Suppressor macrophage treated with lipopolysaccharide for 4 hours (primary cell): ENCODE results near the gene MAST4.

ENCODE experiments used
- DNase-seq: peaks from one replicate; pipeline ENCODE4 v3.0.0-alpha.2; 2020

MAST4 gene

DNA sequence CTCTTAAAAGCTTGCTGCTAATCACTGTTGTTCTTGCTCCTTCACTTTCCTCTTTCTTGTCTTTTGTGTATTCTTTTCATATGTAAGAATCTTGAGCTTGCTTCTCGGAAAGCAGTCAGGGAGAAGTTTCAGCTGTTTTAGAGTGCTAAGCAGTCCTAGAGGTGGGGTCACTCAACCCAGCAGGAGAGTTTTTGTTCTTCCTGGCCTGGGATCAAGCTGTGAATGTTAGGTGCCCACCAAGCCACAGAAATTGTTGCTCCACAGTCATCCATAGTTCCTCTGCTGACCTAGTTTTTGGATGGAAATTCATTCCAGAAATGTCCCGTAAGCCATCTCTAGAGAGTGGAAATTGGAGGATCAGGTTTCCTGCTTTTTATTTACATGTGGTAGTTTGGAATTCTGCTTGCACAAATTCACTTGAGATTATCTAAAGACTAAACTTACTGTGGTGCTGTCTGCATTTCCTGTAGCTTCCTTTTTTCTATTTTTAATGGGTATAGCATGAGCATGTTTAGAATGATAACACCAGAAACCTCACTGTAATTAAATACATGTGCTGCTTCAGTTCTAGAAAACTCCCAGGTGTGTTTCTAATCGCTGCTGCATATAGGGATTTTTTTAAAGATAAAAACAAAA is 108.7 kb downstream of the MAST4 start:
- no peak for DNase-seq

DNA sequence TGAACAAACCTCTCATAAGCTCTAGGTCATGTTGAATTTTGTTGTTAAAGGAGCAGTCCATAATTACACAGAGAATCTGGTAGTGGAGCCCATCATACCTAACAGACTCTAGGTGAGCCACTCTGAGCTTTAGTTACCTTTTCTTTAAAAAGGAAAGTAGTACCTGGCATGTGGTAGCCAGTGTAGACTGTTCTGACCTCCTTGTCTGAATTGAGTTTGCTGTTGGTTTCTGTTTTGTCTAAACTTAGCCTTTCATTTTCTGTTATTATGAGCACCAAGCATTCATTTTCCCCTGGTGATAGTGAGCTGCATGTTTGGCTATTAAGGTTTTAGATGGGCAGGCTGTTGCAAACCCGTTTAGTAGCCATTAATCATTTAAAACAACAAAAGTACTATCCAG is 112.2 kb downstream of the MAST4 start:
- no peak for DNase-seq

DNA sequence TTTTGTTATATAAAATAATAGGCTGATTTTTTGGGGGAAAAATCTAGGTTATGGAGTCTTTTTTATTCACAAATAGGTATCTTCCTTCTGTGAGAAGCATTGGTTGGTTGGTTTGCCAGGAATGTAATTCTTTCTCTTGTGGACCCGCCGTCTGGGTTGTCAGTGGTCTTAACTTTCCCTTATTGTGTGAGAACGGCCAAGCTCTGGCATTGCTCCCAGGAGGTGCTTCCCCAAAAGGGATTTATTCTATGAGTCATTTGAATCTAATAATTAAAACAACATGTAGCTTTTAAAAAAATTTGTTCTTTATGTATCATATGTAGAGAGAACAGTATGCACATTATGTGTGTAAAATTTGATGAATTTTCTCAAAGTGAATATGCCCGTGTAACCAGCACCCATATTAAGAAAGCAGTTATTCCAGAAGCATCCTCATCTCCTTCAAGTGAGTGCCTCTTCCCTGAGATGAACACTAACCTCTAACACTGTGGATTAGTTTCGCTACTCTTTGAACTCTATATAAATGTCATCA is 114.4 kb downstream of the MAST4 start:
- DNase-seq = no peak

GRCh38 chr5:66713998-66714397 is 117.8 kb downstream of the MAST4 start:
- DNase-seq = no peak

DNA sequence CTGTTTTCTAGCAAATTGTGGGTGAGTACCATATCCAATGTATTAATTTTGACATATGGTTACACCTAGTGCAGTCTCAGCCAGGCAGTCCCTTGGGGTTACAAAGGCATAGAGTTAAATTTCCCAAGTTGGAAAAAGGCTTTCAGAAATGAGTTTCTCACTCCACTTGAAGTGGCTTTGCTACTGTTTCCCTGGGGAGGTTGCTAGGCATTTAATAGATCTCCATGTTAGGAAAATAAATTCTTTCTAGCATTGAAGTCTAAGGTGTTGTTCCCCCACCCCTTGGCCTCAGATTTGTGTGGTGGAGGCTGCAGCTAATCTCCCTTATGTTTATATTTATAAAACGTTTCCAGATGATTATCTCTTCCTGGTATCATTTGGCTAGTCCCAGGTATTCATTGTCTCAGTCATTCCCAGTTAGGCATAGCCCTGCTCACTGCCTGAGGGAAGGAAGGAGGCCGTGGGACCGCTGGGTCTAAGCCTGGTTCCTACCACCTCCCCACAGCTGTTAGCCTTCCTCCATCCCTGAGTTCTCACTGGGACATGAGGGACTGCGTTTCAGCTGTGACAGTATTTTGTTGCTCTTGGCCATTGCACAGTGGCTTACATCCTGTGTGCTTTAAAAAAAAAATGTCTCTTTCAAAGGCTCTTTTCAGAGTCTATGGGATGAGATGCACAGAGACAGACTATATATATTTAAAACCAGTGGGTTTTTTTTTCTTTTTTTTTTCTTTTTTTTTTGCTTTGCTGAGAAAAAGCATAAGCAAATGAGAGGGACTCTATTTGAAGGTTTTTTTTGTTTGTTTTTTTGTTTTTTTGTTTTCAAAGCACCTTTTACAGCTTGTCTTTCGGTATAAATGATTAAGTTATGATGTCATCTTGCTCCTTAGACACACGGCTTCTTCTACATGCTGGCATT is 121.5 kb downstream of the MAST4 start:
- no peak for DNase-seq

- DNase-seq = peak; percentile 83
Measured at GRCh38 chr5:66718374-66719002, 122.3 kb downstream of the MAST4 start.

DNA sequence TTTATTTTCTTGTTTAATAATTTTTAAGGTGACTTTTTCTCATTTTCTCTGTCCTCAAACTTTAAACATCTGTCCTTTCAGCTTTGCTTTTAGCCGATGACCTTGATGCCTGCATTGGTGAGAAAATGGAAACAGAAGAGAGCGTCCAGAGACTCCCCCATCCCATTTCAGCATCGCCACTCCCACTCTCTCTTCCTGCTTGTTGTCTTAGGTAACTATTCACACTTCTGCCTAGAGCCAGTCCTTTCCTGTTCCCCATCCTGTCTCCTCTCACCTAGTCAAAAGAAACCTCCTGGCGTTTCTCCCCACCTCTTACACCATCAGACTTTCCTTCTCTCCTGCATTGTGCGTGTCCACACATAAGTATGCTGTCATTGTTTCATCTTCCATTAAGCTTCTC is 124.6 kb downstream of the MAST4 start:
- DNase-seq = no peak

DNA sequence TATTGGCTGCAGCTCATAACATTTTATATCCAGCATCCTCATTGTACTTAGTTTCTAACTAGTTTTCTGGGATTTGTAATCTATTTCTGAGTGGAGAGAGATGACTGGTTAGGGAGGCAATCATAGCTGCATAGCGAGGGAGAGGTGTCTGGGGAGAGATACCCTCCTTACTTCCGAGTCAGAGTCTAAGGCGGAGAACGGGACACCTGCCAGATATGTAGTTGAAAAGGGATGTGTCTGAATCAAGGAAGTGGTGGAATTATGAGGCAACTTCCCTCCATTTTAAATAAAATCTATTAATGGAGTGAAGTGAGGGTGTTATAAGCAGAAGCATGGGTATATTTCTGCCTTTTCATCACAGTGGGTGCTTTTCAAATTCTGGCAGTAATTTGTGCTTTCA is 126.5 kb downstream of the MAST4 start:
- DNase-seq = no peak

- peak; percentile 52 for DNase-seq
Measured at GRCh38 chr5:66724349-66725139, 128.4 kb downstream of the MAST4 start.

- DNase-seq = no peak
Measured at GRCh38 chr5:66727630-66728029, 131.4 kb downstream of the MAST4 start.

- no peak for DNase-seq
Measured at GRCh38 chr5:66728049-66728448, 131.9 kb downstream of the MAST4 start.

GRCh38 chr5:66737096-66737495 is 140.9 kb downstream of the MAST4 start:
- DNase-seq = peak; percentile 20

- no peak for DNase-seq
Measured at GRCh38 chr5:66738136-66738535, 141.9 kb downstream of the MAST4 start.

GRCh38 chr5:66739021-66739420 is 142.8 kb downstream of the MAST4 start:
- DNase-seq = peak; percentile 49

DNA sequence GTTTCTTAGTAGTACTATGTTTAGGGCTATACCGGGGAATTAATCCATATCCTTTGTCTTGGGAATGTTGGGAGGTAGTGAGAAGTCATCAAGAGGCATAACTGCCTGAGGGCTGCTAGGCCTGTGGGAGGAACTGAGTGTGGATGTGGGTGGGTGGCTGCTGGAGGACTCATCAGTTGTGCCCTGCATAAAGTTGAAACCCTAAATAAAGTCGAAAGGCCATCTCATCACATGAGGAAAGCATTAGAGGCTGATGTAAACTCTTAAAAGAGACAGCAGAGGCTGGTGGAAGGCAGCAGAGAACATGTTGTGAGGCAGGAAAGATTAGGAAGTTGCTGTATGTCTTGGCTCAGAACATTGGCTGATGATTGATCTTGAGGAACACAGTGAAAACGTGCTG is 143.8 kb downstream of the MAST4 start:
- peak; percentile 59 for DNase-seq

DNA sequence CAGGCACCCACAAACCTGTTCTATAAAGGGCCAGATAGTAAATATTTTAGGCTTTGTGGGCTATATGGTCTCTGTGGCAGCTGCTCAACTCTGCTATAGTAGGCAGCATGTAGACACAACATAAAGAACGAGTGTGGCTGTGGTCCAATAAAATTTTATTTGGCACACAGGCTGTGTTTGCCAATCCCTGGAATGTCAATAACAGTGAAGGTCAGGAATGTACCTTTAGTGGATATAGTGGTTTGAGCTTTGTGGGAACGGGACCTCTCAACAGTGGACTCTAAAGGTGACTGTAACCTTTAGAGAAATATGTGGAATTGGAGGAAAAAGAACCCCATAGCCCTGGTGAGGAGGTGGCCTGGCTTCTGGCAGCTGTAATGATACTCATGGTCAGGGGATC is 145.2 kb downstream of the MAST4 start:
- DNase-seq = no peak

DNA sequence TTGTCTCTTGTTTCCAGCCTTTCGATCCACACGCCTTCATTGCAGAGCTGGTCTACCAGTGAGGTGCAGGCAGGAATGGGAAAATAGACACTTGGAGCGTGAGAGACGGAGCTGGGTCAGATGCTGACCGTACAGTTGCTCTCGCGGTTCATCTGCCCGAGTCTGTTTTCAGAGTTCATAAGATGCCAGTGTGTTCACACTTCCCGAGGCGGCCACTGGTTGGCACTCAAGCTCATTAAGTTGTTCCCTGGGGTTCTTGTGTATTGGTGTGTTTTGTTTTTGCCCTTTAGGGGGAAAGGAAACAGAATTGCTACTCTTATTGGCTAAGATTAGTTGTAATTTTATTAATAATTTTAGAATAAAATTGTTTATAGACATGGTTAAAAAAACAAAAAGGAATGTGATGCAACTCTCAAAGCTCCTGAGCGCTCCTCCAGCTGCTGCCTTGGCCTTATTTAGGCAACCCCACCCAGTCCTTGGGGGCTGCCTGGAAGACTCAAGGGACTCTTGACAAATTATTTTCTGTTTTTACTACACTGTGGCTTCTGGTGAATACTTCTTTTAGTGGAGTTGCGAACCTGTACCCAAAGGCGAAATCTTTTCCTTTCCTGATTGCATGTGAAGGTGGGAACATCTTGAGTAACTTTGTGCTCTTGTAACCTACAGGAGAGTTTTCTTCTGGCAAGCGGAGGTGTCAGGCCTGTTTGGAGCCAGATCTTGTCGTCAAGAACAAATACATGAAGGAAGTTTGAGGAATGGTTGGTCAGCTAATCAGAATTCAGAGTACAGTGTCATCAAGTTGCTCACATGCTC is 146.1 kb downstream of the MAST4 start:
- DNase-seq = no peak

- DNase-seq = no peak
Measured at GRCh38 chr5:66742896-66743247, 146.7 kb downstream of the MAST4 start.

DNA sequence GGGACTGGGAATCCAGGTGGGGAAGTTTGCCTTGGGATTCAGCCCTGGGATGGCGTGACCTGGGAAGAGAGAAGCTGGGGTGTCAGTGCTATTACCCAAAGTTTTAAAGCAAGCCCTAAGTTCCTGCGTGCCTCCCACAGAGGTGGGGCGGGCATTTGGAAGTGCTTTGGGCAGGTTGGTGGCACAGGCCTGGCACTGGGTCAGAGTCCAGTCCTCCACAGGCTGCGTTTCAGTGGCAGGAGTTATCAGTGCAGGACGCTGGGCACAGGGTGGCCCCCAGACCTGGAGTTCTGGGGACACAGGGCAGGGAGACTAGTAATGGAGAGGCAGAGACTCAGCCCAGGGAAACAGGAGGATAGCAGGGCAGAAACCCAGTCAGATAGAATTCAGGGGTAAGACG is 147.2 kb downstream of the MAST4 start:
- DNase-seq = no peak

DNA sequence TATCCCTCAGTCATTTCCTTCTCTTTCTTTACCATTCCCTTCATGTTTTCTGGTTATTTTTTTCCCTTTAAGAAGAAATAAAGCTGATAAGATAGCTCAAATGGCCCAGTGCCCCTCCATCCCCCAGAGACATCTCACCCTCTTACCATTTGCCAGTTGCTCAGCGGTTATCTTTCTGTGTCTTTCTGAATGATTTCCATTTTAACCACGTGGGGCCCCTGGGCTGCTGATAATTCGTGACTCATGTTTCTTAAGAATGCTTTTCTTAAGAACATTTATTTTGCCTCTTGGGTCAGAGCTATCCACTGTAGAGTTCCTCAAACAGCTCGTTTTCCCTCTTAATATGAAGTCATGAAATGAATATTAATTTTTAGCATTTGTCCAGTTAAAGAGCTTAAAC is 147.8 kb downstream of the MAST4 start:
- DNase-seq = no peak

GRCh38 chr5:66745297-66745696 is 149.1 kb downstream of the MAST4 start:
- no peak for DNase-seq

DNA sequence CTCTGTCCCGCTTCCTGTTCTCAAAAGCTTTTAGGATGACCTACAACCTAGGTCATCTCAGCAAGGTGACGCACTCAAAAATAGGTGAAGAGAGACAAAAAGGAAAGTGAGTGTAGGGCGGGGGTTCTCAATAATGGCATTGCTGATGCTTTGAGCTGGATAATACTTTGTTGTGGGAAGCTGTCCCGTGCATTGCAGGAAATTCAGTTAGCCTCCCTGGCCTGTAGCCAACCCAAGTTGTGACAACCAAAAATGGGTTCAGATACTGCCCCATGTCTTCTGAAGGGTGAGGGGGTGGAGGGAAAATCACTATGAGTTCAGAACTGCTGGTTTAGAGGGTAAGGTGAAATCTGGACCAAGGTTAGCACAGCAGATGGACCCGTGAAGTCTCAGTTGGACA is 151.4 kb downstream of the MAST4 start:
- DNase-seq = no peak
